ENCODE results near the gene IPMK. TPM values are rescaled to one million over a fixed set of nuclear protein-coding genes. Genes with fewer than 3 reads are reported as not detected.

Gene IPMK
- polyA plus RNA-seq (2012; ENCODE audit: insufficient read length, low read depth) = 1.5 TPM

- TF ChIP-seq SIN3A (IDR thresholded peaks at IDR 0.05; ENCODE audit: borderline replicate concordance, insufficient read depth, low read length) (0 out of 2 replicates have a peak, but pooled peaks have one; percentile 12), FOXP2 (optimal IDR thresholded peaks at IDR 0.05; ENCODE audit: borderline replicate concordance, extremely low read depth, extremely low read length, insufficient read depth) (peak; percentile 86), POLR2AphosphoS5 (IDR thresholded peaks at IDR 0.05; ENCODE audit: low read depth, low read length) (no peak; the same call in 1 of the 2 replicates), REST (IDR thresholded peaks at IDR 0.05; ENCODE audit: insufficient read depth in 1 of 2, low read depth in 2 of 2, low read length in 2 of 2) (no peak)
Measured at GRCh38 chr10:58267713-58268453, at the start of gene IPMK. Gene IPMK, minus strand, starts transcription at chr10:58267894. Its CDS starts 283 bp downstream, at chr10:58267611.

- TF ChIP-seq TAF1 (IDR thresholded peaks at IDR 0.05; ENCODE audit: borderline replicate concordance, insufficient read depth, low read length) (no peak), REST (IDR thresholded peaks at IDR 0.05; ENCODE audit: insufficient read depth in 1 of 2, low read depth in 2 of 2, low read length in 2 of 2) (no peak), POLR2AphosphoS5 (IDR thresholded peaks at IDR 0.05; ENCODE audit: low read depth, low read length) (no peak)
Measured at GRCh38 chr10:58316874-58317273, 49.2 kb upstream of the IPMK start.

GRCh38 chr10:58311026-58311425 is 43.3 kb upstream of the IPMK start:
- TF ChIP-seq POLR2AphosphoS5 (IDR thresholded peaks at IDR 0.05; ENCODE audit: low read depth, low read length) (no peak), TAF1 (IDR thresholded peaks at IDR 0.05; ENCODE audit: borderline replicate concordance, insufficient read depth, low read length) (no peak), SIN3A (IDR thresholded peaks at IDR 0.05; ENCODE audit: borderline replicate concordance, insufficient read depth, low read length) (no peak), REST (IDR thresholded peaks at IDR 0.05; ENCODE audit: insufficient read depth in 1 of 2, low read depth in 2 of 2, low read length in 2 of 2) (no peak), FOXP2 (optimal IDR thresholded peaks at IDR 0.05; ENCODE audit: borderline replicate concordance, extremely low read depth, extremely low read length, insufficient read depth) (no peak)

- TF ChIP-seq SIN3A (IDR thresholded peaks at IDR 0.05; ENCODE audit: borderline replicate concordance, insufficient read depth, low read length) (no peak), FOXP2 (optimal IDR thresholded peaks at IDR 0.05; ENCODE audit: borderline replicate concordance, extremely low read depth, extremely low read length, insufficient read depth) (no peak), POLR2AphosphoS5 (IDR thresholded peaks at IDR 0.05; ENCODE audit: low read depth, low read length) (no peak), REST (IDR thresholded peaks at IDR 0.05; ENCODE audit: insufficient read depth in 1 of 2, low read depth in 2 of 2, low read length in 2 of 2) (no peak), TAF1 (IDR thresholded peaks at IDR 0.05; ENCODE audit: borderline replicate concordance, insufficient read depth, low read length) (no peak)
Measured at GRCh38 chr10:58307676-58308075, 40.0 kb upstream of the IPMK start.
